ENCODE results near the gene DDN. TPM values are rescaled to one million over a fixed set of nuclear protein-coding genes. Genes with fewer than 3 reads are reported as not detected.

Gene DDN
- total and polyA plus RNA-seq, 9 of the 15 experiments (the other 6 are each of a cell fraction or from before 2014, with no cell fraction given), result 0.03 to 3.6 (median 1.6) TPM

- TF ChIP-seq RNF2 (IDR thresholded peaks at IDR 0.05) (no peak), NBN (IDR thresholded peaks at IDR 0.05; ENCODE audit: low read depth) (no peak)
Observed at GRCh38 chr12:48993787-48994186, 5.4 kb downstream of the DDN start (continued).

- no peak overlapping the region for H3K4me2 ChIP-seq (ENCODE audit: insufficient read depth, low read length)
- in situ Hi-C loops (cut with MboI) (no loop called here), intact Hi-C loops (cut with micrococcal nuclease) (loop anchor here (10.0 kb wide), 1 partner anchor 243 kb away; no protein-coding TSS in a partner anchor)
- ChIA-PET POLR2A (no interaction called here), CTCF (ENCODE audit: low intra/inter-chr PET ratio) (interaction anchor here (0.6 kb wide), 1 partner anchor 87 kb away, joined by 3 read pairs; no protein-coding TSS in a partner anchor)
- TF ChIP-seq XRCC5 (IDR thresholded peaks at IDR 0.05; ENCODE audit: low read depth, low read length) (no peak), ZNF384 (IDR thresholded peaks at IDR 0.05; ENCODE audit: low read depth, low read length) (peak; percentile 53)
- H3K79me2 ChIP-seq (ENCODE audit: control insufficient read depth, insufficient read depth, low read length), result no peaks in the 10 kb centered on the region
- DNase-seq (ENCODE audit: extremely low read depth in 1 of 4, low spot score in 3 of 4), result no peak
- no peaks in the 10 kb centered on the region for H3K36me3 ChIP-seq (ENCODE audit: control insufficient read depth, insufficient read depth, low read length)
- H3K4me1 ChIP-seq (replicated peaks in 1 of 2; ENCODE audit: control insufficient read depth in 2 of 2, insufficient read depth in 2 of 2, low read length in 2 of 2), result peaks cover 4 to 18% of the 10 kb centered on the region in 2 experiments; a peak in 3 of 5 replicates
- no peaks in the 10 kb centered on the region for H3K9me1 ChIP-seq (ENCODE audit: control insufficient read depth, insufficient read depth, low read length)
- peak overlapping the region in 1 of 2 experiments; percentile 38; a peak in 1 of 4 replicates for H3K9ac ChIP-seq (ENCODE audit: insufficient read depth in 1 of 2, low read depth in 2 of 2, low read length in 2 of 2)
- H2AFZ ChIP-seq (ENCODE audit: low read depth, low read length), result no peak overlapping the region
- WGBS (ENCODE audit: insufficient coverage, low coverage, missing lambda C conversion rate), result 7% methylated on average over 6 of the region's 8 CpGs
- no peak for ATAC-seq
- H3K27ac ChIP-seq (ENCODE audit: extremely low read depth, low read depth, low read length), result no peak overlapping the region
- H3K4me3 ChIP-seq, result no peak overlapping the region
- peaks cover 5% of the 10 kb centered on the region; the same call in 1 of the 2 replicates for H4K20me1 ChIP-seq (replicated peaks; ENCODE audit: control insufficient read depth, insufficient read depth, low read length)
- no TSS peak for BruUV-seq (replicated peaks)
- H3K9me3 ChIP-seq (replicated peaks; ENCODE audit: control insufficient read depth, insufficient read depth, low read depth, low read length), result no peaks in the 10 kb centered on the region
- FAIRE-seq, result no peak
- H3K27me3 ChIP-seq (ENCODE audit: control insufficient read depth in 2 of 2, insufficient read depth in 2 of 2, low read length in 2 of 2), result peaks cover 8 to 19% of the 10 kb centered on the region in 2 experiments; a peak in 4 of 5 replicates
Observed at GRCh38 chr12:48991247-48992050, 7.7 kb downstream of the DDN start.

Data from K562 (cell line).